Ovary (tissue), 3 donors: ENCODE measurements around the gene TUBB6.

Experiments used
- CTCF ChIP-seq, 3 donors: fragments of 450-650 bp in 2 of 3; fragments of 200-600 bp in 1 of 3; IDR thresholded peaks; one replicate each; pipeline versions ENCODE4 v1.5.1 to v1.8.0; 2016 to 2022; ENCODE audit warnings: antibody characterized with exemption in 3 of 3, mild to moderate bottlenecking in 1 of 3
- POLR2A ChIP-seq: fragments of 450-650 bp; IDR thresholded peaks from one replicate; pipeline ENCODE4 v1.6.1; 2017; ENCODE audit warnings: antibody characterized with exemption, mild to moderate bottlenecking, moderate library complexity
- donor health status: DM: no; HTN: no; CAD: no.

GRCh38 chr18:12334863-12335262 is 26.8 kb downstream of the TUBB6 start:
- TF ChIP-seq CTCF (IDR thresholded peaks at IDR 0.05) (no peak), POLR2A (no peak)
